ENCODE data around the gene CAGE1.

DNA sequence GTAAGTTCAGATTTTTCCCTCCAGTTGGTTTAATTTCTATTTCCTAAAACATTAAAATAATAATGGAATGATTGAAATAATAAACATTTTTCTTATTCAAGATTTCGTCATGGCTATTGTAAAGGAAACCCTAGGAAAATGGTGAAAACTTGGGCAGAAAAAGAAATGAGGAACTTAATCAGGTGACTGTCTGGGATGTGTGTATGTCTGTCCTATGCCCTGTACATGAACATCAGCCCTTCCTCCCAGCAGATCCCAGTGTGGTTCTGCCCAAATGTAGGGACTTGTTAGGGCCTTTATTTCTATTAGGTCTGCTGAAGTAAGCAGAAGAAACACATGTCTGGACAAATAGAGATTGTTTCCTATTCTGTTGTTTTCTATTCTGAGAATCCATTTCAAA is 13.2 kb upstream of the CAGE1 start:
- TF ChIP-seq, protein P1, sequence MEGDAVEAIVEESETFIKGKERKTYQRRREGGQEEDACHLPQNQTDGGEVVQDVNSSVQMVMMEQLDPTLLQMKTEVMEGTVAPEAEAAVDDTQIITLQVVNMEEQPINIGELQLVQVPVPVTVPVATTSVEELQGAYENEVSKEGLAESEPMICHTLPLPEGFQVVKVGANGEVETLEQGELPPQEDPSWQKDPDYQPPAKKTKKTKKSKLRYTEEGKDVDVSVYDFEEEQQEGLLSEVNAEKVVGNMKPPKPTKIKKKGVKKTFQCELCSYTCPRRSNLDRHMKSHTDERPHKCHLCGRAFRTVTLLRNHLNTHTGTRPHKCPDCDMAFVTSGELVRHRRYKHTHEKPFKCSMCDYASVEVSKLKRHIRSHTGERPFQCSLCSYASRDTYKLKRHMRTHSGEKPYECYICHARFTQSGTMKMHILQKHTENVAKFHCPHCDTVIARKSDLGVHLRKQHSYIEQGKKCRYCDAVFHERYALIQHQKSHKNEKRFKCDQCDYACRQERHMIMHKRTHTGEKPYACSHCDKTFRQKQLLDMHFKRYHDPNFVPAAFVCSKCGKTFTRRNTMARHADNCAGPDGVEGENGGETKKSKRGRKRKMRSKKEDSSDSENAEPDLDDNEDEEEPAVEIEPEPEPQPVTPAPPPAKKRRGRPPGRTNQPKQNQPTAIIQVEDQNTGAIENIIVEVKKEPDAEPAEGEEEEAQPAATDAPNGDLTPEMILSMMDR (IDR thresholded peaks at IDR 0.05), result no peak
- no peak for TF ChIP-seq POLR2A (IDR thresholded peaks at IDR 0.05)

All from body of pancreas (tissue), 4 donors.